HG03280 (cell line): ENCODE results near the gene NOL4L.
"Not testable (repeated sequence)": the region's sequence is repeated elsewhere in the genome, so short reads cannot be mapped to it uniquely, and the experiment has no call there.

Experiments used
- ATAC-seq: cut with Tn5 transposase; IDR thresholded peaks from one replicate; pipeline ENCODE4 v1.9.1; 2021; ENCODE audit warnings: mild to moderate bottlenecking, moderate library complexity; ENCODE audit not compliant: unreplicated experiment

NOL4L gene

DNA sequence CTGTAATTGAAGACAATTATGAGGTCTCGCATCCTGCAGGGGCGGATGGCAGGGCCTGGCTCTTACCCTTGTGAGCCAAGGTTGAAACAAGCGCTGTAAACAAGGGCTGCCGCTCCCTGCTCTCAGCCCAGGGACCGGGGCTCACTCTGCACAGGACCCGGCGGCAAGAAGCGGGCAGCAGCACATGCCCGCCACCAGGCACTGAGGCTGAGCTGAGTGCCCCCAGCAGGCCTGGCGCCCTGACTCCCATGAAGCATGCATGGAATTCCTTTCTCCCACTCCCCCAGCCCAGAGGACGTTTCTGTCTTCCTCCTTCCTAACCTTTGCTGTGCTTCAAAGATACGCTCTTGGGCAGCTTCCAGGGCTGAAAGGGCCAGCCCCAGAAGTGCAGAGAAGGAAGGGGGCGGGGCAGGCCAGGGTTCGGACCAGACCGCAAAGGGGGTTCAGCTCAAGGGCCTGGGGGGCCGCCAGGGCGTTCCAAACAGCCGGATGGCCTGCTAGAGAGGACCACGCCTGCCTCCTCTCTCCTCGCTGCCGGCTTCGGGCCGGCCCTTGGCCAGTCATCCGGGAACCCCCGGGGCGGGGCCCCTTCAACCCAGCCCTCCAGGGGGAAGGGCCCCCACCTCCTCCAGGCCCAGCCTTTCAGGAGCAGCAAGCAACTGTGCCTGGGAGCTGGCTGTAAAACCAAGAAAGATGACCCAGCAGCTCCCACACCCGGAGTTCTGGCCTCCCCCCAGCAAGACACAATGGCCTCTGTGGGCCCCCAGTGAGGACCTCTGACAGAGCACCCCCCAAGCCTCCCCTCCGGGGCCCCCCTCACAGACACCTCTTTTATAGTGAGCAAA is 109.9 kb downstream of the NOL4L start:
- no peak for ATAC-seq

DNA sequence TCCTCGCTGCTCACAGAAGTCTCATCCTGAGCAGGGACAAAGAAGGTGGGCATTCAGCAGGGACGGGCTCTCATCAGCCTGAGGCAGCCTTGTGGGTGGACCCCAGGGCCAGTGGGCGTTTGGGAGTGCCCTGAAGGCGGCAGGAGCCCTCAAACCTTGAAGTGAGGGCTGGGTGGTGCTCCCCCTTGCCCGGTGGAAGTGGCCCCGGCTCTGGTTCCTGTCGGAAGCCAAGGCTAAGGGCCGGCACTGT is 110.5 kb downstream of the NOL4L start:
- no peak for ATAC-seq

- no peak for ATAC-seq
Observed at GRCh38 chr20:32474009-32474716, 111.0 kb downstream of the NOL4L start.

GRCh38 chr20:32473231-32474008 is 111.7 kb downstream of the NOL4L start:
- no peak for ATAC-seq

- no peak for ATAC-seq
Observed at GRCh38 chr20:32472581-32473207, 112.4 kb downstream of the NOL4L start.

DNA sequence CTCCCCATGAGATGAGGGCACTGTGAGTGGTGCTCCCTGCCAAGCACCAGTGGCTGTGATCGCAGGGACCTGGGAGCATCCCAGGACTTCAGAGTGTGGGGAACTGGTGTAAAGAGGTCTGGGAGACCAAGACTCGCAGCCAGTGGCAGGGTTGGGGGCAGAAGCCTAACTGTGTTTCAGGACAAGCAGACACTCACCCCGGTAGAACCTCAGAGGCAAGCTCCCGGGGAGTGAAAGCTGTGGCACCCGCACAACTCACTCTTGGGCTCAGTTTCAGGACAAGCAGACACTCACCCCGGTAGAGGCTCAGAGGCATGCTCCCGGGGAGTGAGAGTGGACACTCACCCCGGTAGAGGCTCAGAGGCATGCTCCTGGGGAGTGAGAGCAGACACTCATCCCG is 114.2 kb downstream of the NOL4L start:
- ATAC-seq: no peak

DNA sequence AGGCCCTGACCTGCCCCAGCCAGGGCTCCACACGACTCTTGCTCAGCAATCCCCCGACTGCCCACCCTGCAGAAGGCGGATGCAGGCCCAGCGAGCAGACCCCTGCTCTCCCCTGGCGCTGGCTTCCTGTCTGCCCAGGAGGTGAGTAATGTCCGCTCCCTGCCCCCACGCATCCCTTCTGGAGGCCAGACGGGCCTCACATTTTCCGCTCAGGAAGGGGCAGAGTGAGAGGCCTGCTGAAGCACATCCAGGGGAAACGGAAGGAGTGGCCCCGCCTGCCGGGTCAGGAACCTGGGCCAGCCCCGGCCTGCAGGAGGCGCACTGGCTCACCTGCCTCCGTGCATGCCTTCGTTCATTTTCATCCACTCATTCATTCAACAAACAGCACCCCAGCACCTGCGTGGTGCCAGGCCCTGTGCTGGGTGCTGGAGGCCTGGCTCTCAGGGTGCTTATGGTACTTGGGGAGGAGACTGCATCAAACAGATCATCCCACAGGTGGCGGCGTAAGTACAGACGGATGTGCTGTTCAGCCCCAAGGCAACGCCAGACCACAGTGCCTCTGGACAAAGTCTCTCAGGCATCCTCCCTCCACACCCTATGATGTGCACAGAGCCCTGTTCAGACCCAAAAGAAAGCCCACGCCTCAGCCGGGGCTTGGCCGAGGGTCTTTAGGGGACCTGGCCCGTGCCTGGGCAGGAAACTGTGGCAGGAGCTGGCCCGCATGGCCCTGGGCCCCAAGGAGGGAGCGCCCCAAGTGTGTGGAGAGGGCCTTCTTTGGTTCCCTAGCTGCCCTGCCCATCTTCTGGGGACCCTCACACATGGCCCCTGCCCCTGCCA is 114.9 kb downstream of the NOL4L start:
- ATAC-seq: no peak

DNA sequence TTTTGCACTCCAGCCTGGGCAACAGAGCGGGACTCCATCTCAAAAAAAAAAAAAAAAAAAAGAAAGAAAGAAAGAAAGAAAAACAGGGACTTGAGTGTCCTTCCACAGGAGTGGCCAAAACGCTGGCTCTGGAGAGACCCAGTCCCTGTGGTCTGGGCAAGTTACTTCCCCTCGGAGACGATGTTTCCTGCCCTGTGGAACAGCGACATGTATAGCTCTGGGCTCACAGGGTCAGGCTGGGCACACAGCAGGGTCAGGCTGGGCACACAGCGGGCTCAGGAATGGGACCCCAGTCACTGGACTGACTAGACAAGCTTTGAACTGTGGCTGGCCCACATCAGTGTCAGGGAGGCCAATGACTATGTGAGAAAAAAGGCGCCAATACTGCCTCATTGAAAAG is 116.3 kb downstream of the NOL4L start:
- ATAC-seq: no peak

DNA sequence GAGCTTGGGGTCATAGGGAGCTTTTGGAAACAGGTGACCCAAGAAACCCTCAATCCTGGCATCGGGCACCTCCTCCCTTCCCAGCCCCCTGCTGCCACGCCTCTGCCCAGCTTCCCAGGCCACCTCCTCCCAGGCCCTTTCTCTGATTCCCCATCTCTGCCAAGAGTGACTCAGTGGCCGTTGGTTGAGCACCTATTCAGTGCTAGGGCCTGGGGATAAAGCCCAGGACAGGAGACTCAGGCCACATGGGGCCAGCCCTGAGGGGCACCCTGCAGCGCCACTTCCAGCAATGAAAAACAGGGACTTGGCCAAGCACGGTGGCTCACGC is 116.9 kb downstream of the NOL4L start:
- ATAC-seq: no peak

- ATAC-seq: no peak
Observed at GRCh38 chr20:32467506-32468312, 117.4 kb downstream of the NOL4L start.

DNA sequence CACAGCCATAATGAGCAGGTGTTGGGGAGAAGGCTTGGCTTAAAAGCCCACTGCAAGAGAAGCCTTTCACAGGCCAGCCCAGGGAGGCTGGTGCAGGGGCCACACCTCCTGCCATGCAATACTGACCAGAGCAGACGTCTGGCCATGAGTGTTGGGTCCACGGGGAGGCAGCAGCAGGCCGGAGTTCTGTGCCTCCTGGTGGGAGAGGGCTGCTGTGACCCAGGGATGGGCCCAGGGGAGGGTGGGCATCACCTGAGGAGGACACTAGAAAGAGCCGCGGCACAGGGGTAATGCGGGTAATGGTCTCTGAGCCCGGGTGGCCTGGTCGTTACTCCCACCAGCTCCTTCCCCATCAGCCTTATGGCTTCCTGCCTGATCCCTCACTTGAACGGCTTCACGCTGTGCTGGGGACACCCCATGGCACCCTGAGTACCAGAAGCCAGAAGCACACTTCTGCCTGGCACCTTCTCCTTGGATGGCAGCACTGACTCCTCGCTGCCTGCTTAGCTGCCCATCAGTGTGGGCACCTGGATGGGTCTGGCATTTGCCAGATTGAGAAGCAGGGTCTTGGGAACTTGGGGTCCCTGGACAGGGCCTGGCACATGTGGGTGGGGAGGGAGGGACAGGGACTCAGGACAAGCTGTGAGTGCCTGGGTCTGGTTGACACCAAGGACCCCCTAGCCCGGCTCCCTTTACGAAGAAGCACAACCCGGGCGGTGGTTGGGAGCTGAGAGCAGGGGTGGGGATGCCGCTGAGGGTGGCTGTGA is 118.2 kb downstream of the NOL4L start:
- no peak for ATAC-seq

GRCh38 chr20:32465901-32466675 is 119.0 kb downstream of the NOL4L start:
- ATAC-seq: not testable (repeated sequence)

DNA sequence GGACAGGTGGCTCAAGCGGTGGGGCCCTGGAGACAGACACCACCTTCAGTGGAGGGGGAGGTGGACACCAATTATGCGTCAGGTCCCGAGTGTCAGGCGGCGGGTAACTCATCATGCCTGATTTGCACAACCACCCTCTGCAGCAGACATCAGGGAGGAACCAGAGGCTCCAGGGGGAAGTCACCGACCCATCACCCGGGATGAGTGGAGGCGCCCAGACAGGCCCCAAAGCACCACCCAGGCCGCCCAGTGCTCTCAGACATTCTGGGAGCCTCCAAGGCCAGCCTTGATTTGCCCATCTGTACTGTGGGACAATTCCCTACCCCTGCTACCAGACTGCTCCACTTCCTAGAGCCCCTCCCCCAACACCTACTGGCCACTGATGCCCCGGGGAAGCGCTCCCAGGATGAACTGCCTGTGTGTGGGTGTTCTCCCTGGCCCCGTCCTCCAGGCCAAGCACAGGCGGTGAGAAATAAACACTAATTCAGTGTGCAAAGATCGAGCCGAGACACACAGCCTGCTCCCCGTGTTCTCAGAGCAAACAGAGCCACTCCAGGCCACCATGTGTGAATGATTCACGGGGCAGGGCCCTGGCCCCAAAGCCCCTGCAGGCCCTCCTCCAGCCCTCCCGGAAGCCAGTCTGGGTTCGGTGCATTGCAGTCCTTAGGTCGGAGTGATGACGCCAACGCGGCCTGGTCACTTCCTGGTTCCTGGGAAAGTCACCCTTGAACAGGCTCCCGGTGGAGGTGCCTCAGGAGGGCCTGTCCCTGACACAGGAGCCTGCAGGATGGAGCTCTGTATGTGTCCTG is 119.8 kb downstream of the NOL4L start:
- no peak for ATAC-seq

DNA sequence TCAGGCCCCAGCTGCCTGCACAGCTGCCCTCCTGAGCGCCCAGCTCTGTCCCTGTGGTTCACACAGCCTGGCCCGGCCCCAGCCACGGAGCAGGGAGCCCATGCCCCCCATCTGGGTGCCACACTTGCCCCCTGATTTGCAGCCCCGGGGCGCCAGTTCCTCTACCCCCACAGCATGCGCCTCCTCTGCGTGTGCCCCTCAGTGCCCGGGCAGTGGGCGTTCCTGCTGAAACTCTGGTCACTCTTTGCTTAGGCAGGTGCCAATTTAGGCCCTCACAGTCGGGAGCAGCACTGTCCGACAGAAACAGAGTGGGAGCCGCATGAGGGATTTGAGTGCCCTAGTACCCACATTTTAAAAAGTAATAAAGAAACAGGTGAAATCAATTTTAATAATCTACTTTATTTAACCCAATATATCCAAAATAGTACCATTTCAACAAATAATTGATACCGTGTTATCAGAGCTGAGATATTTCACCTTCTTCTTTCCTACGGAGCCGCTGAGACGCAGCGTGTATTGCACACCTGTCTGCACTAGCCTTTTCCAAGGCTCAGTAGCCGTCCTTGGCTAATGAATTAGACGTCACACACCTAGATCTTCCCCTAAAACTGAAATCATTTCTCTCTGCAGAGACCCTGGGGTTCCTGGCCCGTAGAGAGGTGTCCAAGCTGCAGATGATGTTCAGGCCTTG is 120.6 kb downstream of the NOL4L start:
- no peak for ATAC-seq

GRCh38 chr20:32463642-32464400 is 121.3 kb downstream of the NOL4L start:
- ATAC-seq: no peak
